HFF-Myc (cell line): ENCODE data around the gene GRSF1.
"Not testable (repeated sequence)": the region's sequence is repeated elsewhere in the genome, so short reads cannot be mapped to it uniquely, and the experiment has no call there.

ENCODE experiments used
- DNase-seq: peaks from one replicate; pipeline ENCODE4 v3.0.0-alpha.2; 2011; ENCODE audit warnings: low read depth; ENCODE audit errors: extremely low read depth
- H3K4me3 ChIP-seq: replicated peaks from 2 replicates; pipeline ENCODE4 v1.5.1; 2011; ENCODE audit warnings: low read depth, mild to moderate bottlenecking, control low read depth, low read length
- TF ChIP-seq, protein P1 (sequence below): IDR thresholded peaks from 2 replicates; pipeline ENCODE4 v1.5.1; 2012; ENCODE audit warnings: mild to moderate bottlenecking, low read depth, low read length, control low read depth; ENCODE audit errors: missing control alignments

The GRSF1 gene

DNA sequence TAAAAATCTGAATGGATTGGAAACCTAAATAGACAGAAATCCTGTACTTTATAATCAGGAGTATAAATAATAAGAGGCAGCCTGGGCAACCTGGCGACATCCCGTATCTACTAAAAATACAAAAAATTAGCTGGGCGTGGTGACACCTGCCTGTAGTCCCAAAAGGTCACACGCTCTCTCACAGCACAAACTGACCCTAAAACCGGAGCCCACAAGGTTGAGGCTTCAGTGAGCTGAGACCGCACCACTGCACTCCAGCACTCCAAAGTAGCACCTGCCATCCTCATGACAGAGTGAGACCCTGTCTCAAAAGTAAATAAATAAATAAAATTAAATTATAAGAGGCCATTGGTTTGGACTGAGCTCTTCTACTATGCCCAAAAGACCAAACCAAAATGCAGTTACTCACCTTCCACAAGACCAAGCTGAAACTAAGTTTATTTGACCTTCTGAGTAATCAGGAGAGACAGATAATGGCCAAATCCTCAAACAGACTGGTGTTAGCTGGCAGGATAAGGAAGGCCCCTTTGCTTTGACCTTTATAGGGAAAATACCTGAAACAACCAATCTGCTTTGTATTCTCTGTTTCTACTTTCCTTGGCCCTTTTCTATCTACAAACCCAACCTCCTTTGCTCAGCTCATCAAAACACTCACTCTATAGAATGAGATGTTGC, 3.2 kb upstream of the GRSF1 start:
- no peak overlapping the region for H3K4me3 ChIP-seq
- TF ChIP-seq, protein P1, sequence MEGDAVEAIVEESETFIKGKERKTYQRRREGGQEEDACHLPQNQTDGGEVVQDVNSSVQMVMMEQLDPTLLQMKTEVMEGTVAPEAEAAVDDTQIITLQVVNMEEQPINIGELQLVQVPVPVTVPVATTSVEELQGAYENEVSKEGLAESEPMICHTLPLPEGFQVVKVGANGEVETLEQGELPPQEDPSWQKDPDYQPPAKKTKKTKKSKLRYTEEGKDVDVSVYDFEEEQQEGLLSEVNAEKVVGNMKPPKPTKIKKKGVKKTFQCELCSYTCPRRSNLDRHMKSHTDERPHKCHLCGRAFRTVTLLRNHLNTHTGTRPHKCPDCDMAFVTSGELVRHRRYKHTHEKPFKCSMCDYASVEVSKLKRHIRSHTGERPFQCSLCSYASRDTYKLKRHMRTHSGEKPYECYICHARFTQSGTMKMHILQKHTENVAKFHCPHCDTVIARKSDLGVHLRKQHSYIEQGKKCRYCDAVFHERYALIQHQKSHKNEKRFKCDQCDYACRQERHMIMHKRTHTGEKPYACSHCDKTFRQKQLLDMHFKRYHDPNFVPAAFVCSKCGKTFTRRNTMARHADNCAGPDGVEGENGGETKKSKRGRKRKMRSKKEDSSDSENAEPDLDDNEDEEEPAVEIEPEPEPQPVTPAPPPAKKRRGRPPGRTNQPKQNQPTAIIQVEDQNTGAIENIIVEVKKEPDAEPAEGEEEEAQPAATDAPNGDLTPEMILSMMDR: no peak
- no peak for DNase-seq

DNA sequence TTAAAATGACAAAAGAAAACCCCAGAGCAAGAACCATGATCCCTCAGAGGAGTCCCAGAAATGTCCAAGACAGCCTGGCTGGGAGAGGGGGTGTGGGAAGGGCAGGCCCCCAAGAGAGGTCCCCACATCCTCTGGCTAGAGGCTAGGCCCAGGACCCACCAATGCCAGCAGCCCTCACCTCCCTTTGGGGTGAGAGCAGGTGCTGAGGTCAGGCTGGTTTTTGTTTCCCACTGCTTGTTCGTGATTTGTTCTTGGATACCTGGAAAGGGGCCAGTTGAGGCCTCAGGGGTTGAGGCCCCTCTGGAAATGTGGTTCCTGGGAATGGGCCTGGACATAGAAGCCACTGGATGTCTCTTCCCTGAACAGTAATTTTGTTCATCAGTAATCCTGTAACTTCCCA, 2.3 kb upstream of the GRSF1 start:
- DNase-seq: no peak
- TF ChIP-seq, protein P1: no peak
- no peak overlapping the region for H3K4me3 ChIP-seq

DNA sequence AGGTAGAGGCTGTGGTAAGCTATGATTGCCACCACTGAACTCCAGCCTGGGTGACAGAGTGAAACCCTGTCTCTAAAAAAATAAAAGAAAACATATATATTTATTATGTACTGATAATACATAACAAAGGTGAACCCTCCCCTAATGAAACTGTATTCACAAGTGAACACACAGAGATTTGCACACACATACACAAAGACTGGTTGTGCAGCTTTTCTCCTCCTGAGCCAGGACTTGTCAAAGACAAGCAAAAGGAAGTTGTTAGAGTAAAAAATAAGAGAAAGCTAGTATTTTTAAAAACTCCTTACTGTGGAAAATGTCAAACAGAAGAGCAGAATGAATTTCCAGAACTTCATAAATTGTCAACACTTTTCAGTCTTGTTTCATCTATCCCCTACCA, 1.5 kb upstream of the GRSF1 start:
- DNase-seq: no peak
- no peak overlapping the region for H3K4me3 ChIP-seq
- TF ChIP-seq, protein P1: no peak

DNA sequence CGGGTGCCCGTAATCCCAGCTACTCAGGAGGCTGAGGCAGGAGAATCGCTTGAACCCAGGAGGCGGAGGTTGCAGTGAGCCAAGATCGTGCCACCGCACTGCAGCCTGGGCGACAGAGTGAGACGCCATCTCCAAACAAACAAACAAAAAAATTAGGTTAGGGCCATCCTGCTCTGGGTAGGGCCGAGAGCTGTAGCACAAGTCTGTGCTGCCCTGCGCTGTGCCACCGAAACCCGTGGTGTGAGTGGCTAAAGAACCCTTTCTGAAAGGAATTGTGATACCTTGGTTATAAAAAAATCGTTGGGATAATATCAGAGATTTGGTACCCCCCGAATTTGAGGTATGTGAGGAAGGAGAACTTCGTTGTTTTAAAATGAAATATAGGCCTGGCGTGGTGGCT, 941 bp upstream of the GRSF1 start:
- not testable (repeated sequence) for H3K4me3 ChIP-seq, DNase-seq

DNA sequence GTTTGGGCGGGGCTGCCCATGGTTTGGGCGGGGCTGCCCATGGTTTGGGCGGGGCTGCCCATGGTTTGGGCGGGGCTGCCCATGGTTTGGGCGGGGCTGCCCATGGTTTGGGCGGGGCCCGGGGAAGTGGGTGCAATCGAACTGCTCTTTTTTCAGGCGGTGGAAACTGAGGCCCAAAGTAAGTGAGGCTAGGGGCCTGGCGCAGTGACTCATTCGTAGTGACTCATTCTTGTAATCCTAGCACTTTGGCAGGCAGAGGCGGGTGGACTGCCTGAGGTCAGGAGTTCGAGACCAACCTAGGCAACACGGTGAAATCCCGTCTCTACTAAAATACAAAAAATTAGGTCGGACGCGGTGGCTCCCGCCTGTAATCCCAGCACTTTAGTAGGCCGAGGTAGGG, 447 bp upstream of the GRSF1 start:
- DNase-seq: peak; percentile 7
- not testable (repeated sequence) for H3K4me3 ChIP-seq

DNA sequence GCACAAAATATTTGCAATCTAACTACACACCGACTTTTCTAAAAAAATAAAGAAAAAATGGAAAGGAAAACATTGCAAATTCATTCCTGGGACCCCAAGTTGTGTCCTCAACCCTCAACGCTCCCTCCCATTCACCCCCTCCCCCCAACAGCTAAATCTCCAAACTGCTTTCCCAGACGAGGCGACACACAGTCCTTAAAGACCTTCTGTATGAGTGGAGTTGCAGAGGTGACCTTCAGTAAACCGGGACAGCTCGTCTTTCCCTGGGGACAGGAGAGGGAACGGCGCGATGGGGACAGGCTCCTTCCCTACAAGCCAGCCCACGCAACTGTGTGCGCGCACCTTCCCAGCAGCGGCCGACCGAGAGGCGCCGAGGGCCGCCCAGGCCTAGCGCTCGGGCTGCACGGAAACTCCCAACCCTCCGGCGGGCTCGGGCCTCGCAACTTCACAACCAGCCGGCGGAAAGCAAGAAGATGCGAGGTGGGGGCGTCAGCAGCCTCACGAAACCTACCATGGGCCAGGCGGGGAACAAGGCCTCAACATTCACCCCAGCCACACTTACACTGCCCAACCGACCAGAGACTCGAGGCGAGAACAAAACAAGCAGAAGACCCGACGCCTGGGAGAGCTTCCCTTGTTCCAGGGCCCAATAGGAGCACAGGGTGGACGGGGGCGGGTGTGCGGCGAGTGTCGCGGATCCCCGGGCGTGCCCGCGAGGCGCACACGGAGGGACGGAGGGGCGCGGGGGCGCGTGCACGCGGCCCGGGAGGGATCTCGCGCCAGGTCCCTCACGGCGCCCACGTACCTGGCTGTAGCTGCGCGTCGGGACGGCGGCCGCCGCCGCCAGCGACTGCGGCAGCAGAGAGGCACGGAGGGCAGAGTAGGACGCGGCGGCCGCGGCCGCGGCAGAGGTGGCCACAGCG, 763 bp downstream of the GRSF1 start:
- TF ChIP-seq, protein P1: no peak
- peak overlapping the region; percentile 77 for H3K4me3 ChIP-seq
- no peak for DNase-seq

DNA sequence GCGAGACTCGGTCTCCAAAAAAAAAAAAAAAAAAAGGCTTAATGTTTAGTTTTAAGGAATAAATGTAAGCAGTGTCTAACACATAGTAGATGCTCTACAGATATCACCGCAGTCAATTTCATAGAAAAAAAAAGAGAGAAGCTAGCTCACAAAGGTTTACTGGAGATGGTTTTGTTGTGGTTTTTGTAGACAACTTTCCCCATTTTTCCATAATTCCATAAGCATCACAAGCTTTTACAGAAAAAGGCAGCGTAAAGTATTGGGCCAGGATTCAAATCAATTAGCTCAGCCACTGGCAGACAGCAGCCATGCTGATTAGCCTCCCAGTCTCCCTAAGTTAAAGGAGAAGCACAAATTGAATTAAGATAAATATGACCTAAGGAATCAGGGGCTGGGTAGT, 1.5 kb downstream of the GRSF1 start:
- TF ChIP-seq, protein P1: no peak
- no peak for DNase-seq
- H3K4me3 ChIP-seq: peak overlapping the region; percentile 77
